HG03520 (cell line): ENCODE results near the gene PREX1.

Experiments
- ATAC-seq: cut with Tn5 transposase; IDR thresholded peaks from one replicate; pipeline ENCODE4 v1.9.1; 2021; ENCODE audit warnings: mild to moderate bottlenecking, moderate library complexity; ENCODE audit not compliant: unreplicated experiment

Gene PREX1

GRCh38 chr20:48737434-48738093, 90.2 kb downstream of the PREX1 start:
- ATAC-seq, result no peak

- ATAC-seq, result no peak
Measured at GRCh38 chr20:48736636-48737035, 91.2 kb downstream of the PREX1 start.

GRCh38 chr20:48736231-48736630, 91.6 kb downstream of the PREX1 start:
- ATAC-seq, result no peak

- ATAC-seq, result no peak
Measured at GRCh38 chr20:48735112-48735511, 92.7 kb downstream of the PREX1 start.

- no peak for ATAC-seq
Measured at GRCh38 chr20:48734104-48734749, 93.6 kb downstream of the PREX1 start.

- ATAC-seq, result no peak
Measured at GRCh38 chr20:48733296-48733790, 94.5 kb downstream of the PREX1 start.

- no peak for ATAC-seq
Measured at GRCh38 chr20:48732081-48732829, 95.5 kb downstream of the PREX1 start.

- ATAC-seq, result no peak
Measured at GRCh38 chr20:48731536-48731935, 96.3 kb downstream of the PREX1 start.

GRCh38 chr20:48730977-48731376, 96.8 kb downstream of the PREX1 start:
- ATAC-seq, result no peak

GRCh38 chr20:48729538-48729937, 98.3 kb downstream of the PREX1 start:
- no peak for ATAC-seq

- no peak for ATAC-seq
Measured at GRCh38 chr20:48728042-48728825, 99.6 kb downstream of the PREX1 start.

- ATAC-seq, result no peak
Measured at GRCh38 chr20:48727226-48727625, 100.6 kb downstream of the PREX1 start.

- ATAC-seq, result no peak
Measured at GRCh38 chr20:48725555-48725991, 102.2 kb downstream of the PREX1 start.

GRCh38 chr20:48724891-48725554, 102.8 kb downstream of the PREX1 start:
- no peak for ATAC-seq

- ATAC-seq, result no peak
Measured at GRCh38 chr20:48724382-48724781, 103.4 kb downstream of the PREX1 start.

GRCh38 chr20:48723308-48724264, 104.2 kb downstream of the PREX1 start:
- ATAC-seq, result no peak

- no peak for ATAC-seq
Measured at GRCh38 chr20:48722737-48723191, 105.0 kb downstream of the PREX1 start.

GRCh38 chr20:48722002-48722731, 105.6 kb downstream of the PREX1 start:
- no peak for ATAC-seq
